GM19023 (cell line): Measurements from ENCODE around the gene C1QTNF5.

ENCODE experiments used
- ATAC-seq: cut with Tn5 transposase; IDR thresholded peaks from one replicate; pipeline ENCODE4 v1.9.1; 2021; ENCODE audit warnings: mild to moderate bottlenecking, moderate library complexity; ENCODE audit not compliant: unreplicated experiment

The C1QTNF5 gene

GRCh38 chr11:119297938-119298337 lies 42.7 kb downstream of the C1QTNF5 start:
- ATAC-seq = no peak

DNA sequence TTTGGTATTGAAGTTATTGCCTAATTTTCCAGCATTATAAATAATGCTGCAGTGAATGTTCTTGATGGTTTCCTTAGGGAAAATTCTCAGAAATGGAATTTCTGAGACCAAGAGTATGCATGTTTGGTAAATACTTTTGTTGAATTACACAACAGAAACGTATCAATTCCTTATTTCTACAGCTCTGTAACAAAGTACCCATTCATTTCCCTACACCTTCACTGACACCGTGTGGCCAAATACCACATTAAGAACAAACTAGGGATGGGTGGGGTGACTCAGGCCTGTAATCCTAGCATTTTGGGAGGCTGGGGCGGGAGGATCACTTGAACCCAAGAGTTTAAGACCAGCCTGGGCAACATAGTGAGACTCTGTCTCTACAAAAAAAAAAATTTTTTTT lies 45.5 kb downstream of the C1QTNF5 start:
- no peak for ATAC-seq

DNA sequence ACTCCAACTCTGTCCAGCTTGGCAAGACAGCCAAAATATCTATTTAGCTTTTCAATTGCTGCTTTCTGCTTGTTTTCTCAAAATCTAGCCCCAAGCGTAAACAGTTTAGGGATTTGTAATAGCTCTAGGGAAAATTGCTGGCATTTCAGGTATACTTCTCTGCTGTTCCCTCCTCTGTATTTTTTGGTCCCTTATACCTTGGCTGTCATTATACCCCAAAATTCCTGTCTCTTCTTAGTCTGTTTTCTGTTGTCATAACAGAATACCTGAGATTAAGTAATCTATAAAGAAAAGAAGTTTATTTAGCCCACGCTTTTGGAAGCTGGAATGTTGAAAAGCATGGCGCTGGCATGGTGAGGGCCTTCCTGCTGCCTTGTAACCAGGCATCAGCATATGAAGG lies 47.2 kb downstream of the C1QTNF5 start:
- no peak for ATAC-seq

GRCh38 chr11:119290894-119291497 lies 49.7 kb downstream of the C1QTNF5 start:
- no peak for ATAC-seq
